Left ventricle myocardium inferior (tissue), 1 donor: ENCODE results near the gene XKR7. TPM values are rescaled to one million over a fixed set of nuclear protein-coding genes. Genes with fewer than 3 reads are reported as not detected.

Experiments used
- DNase-seq: peaks from one replicate; pipeline ENCODE4 v3.0.0-alpha.2; 2020
- H3K27ac ChIP-seq: fragments of 200-600 bp; replicated peaks from 2 replicates; pipeline ENCODE4 v1.8.0; 2021
- H3K27me3 ChIP-seq: fragments of 200-600 bp; 2 replicates; pipeline ENCODE4 v1.8.0; 2021; ENCODE audit warnings: low read depth
- H3K36me3 ChIP-seq: fragments of 200-600 bp; 2 replicates; pipeline ENCODE4 v1.8.0; 2021
- H3K4me1 ChIP-seq: fragments of 200-600 bp; 2 replicates; pipeline ENCODE4 v1.8.0; 2021
- H3K4me3 ChIP-seq: fragments of 200-600 bp; 2 replicates; pipeline ENCODE4 v1.8.0; 2021; ENCODE audit warnings: mild to moderate bottlenecking, moderate library complexity
- H3K9me3 ChIP-seq: fragments of 200-600 bp; replicated peaks from 2 replicates; pipeline ENCODE4 v1.8.0; 2021
- intact Hi-C: fragments of 100-400 bp; cut with micrococcal nuclease; formaldehyde crosslinking; loops from one replicate; pipeline ENCODE4 v1.11.0; 2022
- total RNA-seq: library from RNA; stranded (reverse); fragmentation: NEBNext Ultra II Directional; extraction: Animal tissue kit (Norgen Biotek cat#: 25700); gene quantifications from one replicate; pipeline ENCODE4 v1.2.1, GENCODE V29; 2021
- TF ChIP-seq, protein P1 (sequence below): fragments of 200-600 bp; IDR thresholded peaks from 2 replicates; pipeline ENCODE4 v1.8.0; 2021; ENCODE audit warnings: antibody characterized with exemption, mild to moderate bottlenecking, borderline replicate concordance
- donor health status: DM: no; HTN: yes; CAD: no; lungs with severe emphysema.

XKR7 gene
- total RNA-seq, 1 donor from 2014 or later = not detected

DNA sequence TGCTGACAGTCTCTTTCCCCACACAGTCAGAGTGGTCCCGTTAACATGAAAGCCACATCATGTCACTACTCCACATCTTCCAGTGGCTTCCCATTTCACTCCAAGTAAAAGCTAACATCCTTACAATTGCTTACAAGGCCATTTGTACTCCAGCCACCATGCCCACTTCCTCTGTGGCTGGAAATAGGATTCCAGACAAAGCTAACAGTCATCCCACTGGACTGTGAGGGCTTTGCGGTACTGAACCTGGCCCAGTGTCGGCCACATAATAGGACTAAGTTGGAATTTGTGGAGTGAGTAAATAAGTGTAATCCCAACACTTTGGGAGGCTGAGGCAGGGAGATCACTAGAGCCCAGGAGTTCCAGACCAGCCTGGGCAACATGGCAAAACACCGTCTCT lies 53.1 kb downstream of the XKR7 start:
- intact Hi-C loops = no loop called here
- DNase-seq = no peak
- no peaks in the 10 kb centered on the region for H3K9me3 ChIP-seq
- TF ChIP-seq, protein P1, sequence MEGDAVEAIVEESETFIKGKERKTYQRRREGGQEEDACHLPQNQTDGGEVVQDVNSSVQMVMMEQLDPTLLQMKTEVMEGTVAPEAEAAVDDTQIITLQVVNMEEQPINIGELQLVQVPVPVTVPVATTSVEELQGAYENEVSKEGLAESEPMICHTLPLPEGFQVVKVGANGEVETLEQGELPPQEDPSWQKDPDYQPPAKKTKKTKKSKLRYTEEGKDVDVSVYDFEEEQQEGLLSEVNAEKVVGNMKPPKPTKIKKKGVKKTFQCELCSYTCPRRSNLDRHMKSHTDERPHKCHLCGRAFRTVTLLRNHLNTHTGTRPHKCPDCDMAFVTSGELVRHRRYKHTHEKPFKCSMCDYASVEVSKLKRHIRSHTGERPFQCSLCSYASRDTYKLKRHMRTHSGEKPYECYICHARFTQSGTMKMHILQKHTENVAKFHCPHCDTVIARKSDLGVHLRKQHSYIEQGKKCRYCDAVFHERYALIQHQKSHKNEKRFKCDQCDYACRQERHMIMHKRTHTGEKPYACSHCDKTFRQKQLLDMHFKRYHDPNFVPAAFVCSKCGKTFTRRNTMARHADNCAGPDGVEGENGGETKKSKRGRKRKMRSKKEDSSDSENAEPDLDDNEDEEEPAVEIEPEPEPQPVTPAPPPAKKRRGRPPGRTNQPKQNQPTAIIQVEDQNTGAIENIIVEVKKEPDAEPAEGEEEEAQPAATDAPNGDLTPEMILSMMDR = no peak
- H3K4me1 ChIP-seq = peaks cover 30% of the 10 kb centered on the region
- peaks cover 2% of the 10 kb centered on the region for H3K36me3 ChIP-seq
- no peak overlapping the region for H3K27ac ChIP-seq
- H3K4me3 ChIP-seq = no peak overlapping the region
- peaks cover 90% of the 10 kb centered on the region for H3K27me3 ChIP-seq

DNA sequence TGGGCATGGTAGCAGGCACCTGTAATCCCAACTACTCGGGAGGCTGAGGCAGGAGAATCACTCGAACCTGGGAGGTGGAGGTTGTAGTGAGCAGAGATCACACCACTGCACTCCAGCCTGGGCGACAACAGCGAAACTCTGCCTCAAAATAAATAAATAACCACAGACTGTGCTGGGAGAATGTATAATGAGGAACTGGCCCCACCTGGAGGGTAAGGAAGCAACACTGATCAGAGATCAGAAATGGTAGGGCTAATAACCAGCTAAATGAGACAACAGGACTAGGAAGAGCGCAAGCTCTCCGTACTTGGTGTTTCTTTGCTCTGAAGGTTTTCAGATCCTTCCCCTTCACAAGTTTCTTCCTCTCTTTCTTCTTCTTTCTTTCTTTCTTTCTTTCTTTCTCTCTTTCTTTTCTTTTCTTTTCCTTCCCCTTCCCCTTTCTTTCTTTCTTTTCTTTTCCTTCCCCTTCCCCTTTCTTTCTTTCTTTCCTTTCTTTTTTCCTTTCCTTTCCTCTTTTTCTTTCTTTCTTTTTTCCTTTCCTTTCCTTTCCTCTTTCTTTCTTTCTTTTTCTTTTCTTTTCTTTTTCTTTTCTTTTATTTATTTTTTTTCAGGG lies 56.8 kb downstream of the XKR7 start:
- H3K27ac ChIP-seq = no peak overlapping the region
- TF ChIP-seq, protein P1 = no peak
- no peaks in the 10 kb centered on the region for H3K9me3 ChIP-seq
- DNase-seq = no peak
- peaks cover 7% of the 10 kb centered on the region for H3K4me1 ChIP-seq
- H3K27me3 ChIP-seq = peaks cover 55% of the 10 kb centered on the region
- no peak overlapping the region for H3K4me3 ChIP-seq
- peaks cover 11% of the 10 kb centered on the region for H3K36me3 ChIP-seq
- intact Hi-C loops = no loop called here

DNA sequence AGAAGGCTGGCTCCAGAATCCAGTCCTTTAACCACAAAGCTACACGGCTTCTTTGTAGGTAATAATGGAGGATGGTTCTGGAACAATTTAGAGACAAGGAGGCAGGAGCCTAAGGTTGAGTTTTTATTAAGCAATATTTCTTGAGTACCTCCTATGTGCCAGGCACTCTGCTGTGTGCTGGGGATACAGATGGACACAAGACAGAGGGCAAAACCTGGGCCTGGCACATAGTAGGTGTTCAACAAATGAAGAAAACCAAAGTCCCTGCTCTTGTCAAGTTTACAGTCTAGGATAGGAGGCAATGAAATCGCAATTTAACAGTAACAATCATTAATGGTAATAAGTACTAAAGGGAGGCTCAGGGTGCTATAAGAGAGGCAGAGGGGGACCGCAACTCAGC lies 59.7 kb downstream of the XKR7 start:
- Histone ChIP-seq H3K9me3 (no peaks in the 10 kb centered on the region), H3K27me3 (peaks cover 27% of the 10 kb centered on the region), H3K4me1 (peaks cover 13% of the 10 kb centered on the region), H3K4me3 (no peak overlapping the region), H3K27ac (no peak overlapping the region), H3K36me3 (peaks cover 11% of the 10 kb centered on the region)
- intact Hi-C loops = no loop called here
- TF ChIP-seq, protein P1 = no peak
- DNase-seq = no peak

DNA sequence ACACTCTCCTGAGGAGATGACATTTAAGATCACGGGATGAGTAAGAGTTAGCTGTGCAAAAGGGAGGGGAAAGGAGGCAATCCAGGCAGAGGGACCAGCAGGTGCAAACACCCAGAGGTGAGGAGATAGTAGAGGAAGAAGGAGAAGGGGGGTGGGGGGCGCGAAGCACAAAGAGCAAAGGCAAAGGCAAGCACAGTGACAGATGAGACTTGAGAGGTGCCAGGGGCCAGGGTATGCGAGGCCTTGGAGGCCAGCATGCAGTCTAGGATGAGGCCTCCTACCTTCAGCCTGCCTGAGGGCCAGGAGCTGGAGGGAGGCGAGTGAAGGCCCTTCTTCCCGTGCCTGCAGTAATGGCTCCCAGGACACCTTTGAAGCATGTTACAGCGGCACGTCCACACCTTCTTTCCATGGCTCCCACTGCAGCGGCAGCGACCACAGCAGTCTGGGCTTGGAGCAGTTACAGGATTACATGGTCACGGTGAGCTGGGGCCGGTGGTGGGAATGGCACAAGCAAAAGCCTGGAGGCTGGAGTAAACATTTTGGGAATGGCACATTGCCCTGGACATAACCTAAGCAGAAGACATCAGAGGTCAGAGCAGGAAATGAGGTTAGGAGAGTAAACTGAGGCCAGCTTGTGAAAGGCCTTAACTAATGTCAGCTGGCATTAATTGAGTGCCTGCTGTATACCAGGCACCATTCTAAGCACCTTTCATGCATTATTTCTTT lies 60.9 kb downstream of the XKR7 start:
- intact Hi-C loops = no loop called here
- H3K4me1 ChIP-seq = peaks cover 13% of the 10 kb centered on the region
- peaks cover 11% of the 10 kb centered on the region for H3K36me3 ChIP-seq
- no peak overlapping the region for H3K4me3 ChIP-seq
- peaks cover 17% of the 10 kb centered on the region for H3K27me3 ChIP-seq
- no peak for DNase-seq
- TF ChIP-seq, protein P1 = no peak
- H3K9me3 ChIP-seq = no peaks in the 10 kb centered on the region
- no peak overlapping the region for H3K27ac ChIP-seq

DNA sequence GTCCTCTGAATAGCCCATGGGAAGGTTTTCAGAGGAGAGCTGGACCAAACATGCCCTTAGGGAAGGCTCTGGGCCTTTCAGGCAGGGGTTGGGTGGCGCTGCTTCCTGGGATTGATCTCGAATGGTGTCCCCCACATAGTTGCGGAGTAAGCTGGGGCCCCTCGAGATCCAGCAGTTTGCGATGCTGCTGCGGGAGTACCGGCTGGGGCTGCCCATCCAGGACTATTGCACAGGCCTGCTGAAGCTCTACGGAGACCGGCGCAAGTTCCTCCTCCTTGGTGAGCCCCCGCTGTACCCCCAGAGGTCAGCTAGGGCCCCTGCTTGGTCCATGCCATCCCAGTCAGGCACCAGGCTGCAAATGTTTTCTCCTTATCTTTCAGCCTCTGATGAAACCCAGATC lies 61.6 kb downstream of the XKR7 start:
- TF ChIP-seq, protein P1 = no peak
- H3K9me3 ChIP-seq = no peaks in the 10 kb centered on the region
- no peak overlapping the region for H3K4me3 ChIP-seq
- peaks cover 18% of the 10 kb centered on the region for H3K27me3 ChIP-seq
- H3K27ac ChIP-seq = no peak overlapping the region
- no peak for DNase-seq
- H3K4me1 ChIP-seq = peaks cover 20% of the 10 kb centered on the region
- H3K36me3 ChIP-seq = peaks cover 11% of the 10 kb centered on the region
- intact Hi-C loops = no loop called here
